IMR-90 (cell line): ENCODE measurements around the gene ESF1. TPM values are rescaled to one million over a fixed set of nuclear protein-coding genes. Genes with fewer than 3 reads are reported as not detected.

Source experiments
- ATAC-seq: fragments of 200-7000 bp; cut with Tn5 transposase; 2 replicates; pipeline ENCODE4 v1.9.1; 2020; ENCODE audit warnings: low read depth, mild to moderate bottlenecking, moderate library complexity
- Bru-seq: library from RNA; stranded (reverse); fragments of 400-500 nt; gene quantifications from one replicate; lab custom pipeline; 2021; lab: Mats Ljungman, UMichigan
- BruChase-seq, 2 experiments: library from RNA; stranded (reverse); fragments of 400-500 nt; gene quantifications; one replicate each; lab custom pipeline; 2021; lab: Mats Ljungman, UMichigan
- BruUV-seq: library from RNA; stranded (reverse); fragments of 400-500 nt; replicated peaks from 2 replicates; lab custom pipeline; 2021; lab: Mats Ljungman, UMichigan
- CTCF ChIA-PET: fragments of 300-600 bp; formaldehyde crosslinking; extraction: SDS; loops from one replicate; lab custom pipeline; 2021; ENCODE audit warnings: antibody characterized with exemption; lab: Yijun Ruan, JAX
- POLR2A ChIA-PET: fragments of 300-600 bp; sonication (Branson Sonifier 250); formaldehyde crosslinking; loops from one replicate; lab custom pipeline; 2022; ENCODE audit warnings: antibody characterized with exemption; ENCODE audit not compliant: unreplicated experiment; lab: Charles Lee
- DNase-seq: peaks from one replicate; pipeline ENCODE4 v3.0.0; 2013
- H2AFZ ChIP-seq: replicated peaks from 2 replicates; pipeline ENCODE3; 2013; ENCODE audit warnings: low read length, mild to moderate bottlenecking; ENCODE audit not compliant: poor library complexity
- H2AK5ac ChIP-seq: 2 replicates; pipeline ENCODE4 v1.6.1; 2013; ENCODE audit warnings: low read depth, low read length, inconsistent platforms
- H2AK9ac ChIP-seq: replicated peaks from 2 replicates; pipeline ENCODE3; 2013; ENCODE audit warnings: mild to moderate bottlenecking, low read depth, low read length, moderate library complexity; ENCODE audit not compliant: poor library complexity
- H2BK120ac ChIP-seq: 2 replicates; pipeline ENCODE4 v1.6.1; 2013; ENCODE audit warnings: low read depth, low read length, inconsistent platforms
- H2BK15ac ChIP-seq: 3 replicates; pipeline ENCODE4 v1.6.1; 2013; ENCODE audit warnings: low read depth, low read length, inconsistent platforms
- H2BK20ac ChIP-seq: 2 replicates; pipeline ENCODE4 v1.6.1; 2013; ENCODE audit warnings: low read depth, mild to moderate bottlenecking, inconsistent platforms, low read length, moderate library complexity
- H2BK5ac ChIP-seq: 2 replicates; pipeline ENCODE4 v1.6.1; 2013; ENCODE audit warnings: mild to moderate bottlenecking, low read depth, low read length, inconsistent platforms; ENCODE audit not compliant: poor library complexity, severe bottlenecking
- H3K14ac ChIP-seq: replicated peaks from 2 replicates; pipeline ENCODE4 v1.6.1; 2013; ENCODE audit warnings: low read depth, low read length, inconsistent platforms
- H3K18ac ChIP-seq: 2 replicates; pipeline ENCODE4 v1.6.1; 2013; ENCODE audit warnings: low read depth, low read length, control low read depth
- H3K23ac ChIP-seq: 2 replicates; pipeline ENCODE4 v1.6.1; 2013; ENCODE audit warnings: low read depth, low read length, inconsistent platforms
- H3K27ac ChIP-seq: 2 replicates; pipeline ENCODE4 v1.5.1; 2013; ENCODE audit warnings: mild to moderate bottlenecking, control low read depth, low read length; ENCODE audit not compliant: insufficient read depth
- H3K27me3 ChIP-seq: 2 replicates; pipeline ENCODE4 v1.6.1; 2013; ENCODE audit warnings: low read length; ENCODE audit not compliant: control insufficient read depth, insufficient read depth
- H3K36me3 ChIP-seq: 2 replicates; pipeline ENCODE4 v1.6.1; 2013; ENCODE audit warnings: low read length, mixed read lengths; ENCODE audit not compliant: control insufficient read depth, insufficient read depth
- H3K4ac ChIP-seq: 2 replicates; pipeline ENCODE4 v1.6.1; 2013; ENCODE audit warnings: low read depth, low read length, inconsistent platforms
- H3K4me1 ChIP-seq: 2 replicates; pipeline ENCODE4 v1.6.1; 2013; ENCODE audit warnings: low read length, mixed read lengths; ENCODE audit not compliant: control insufficient read depth, insufficient read depth
- H3K4me2 ChIP-seq: 2 replicates; pipeline ENCODE4 v1.6.1; 2013; ENCODE audit warnings: low read depth, mild to moderate bottlenecking, control low read depth, low read length, moderate library complexity
- H3K4me3 ChIP-seq: 2 replicates; pipeline ENCODE4 v1.5.1; 2013; ENCODE audit warnings: low read depth, mild to moderate bottlenecking, control low read depth, low read length, moderate library complexity; ENCODE audit not compliant: insufficient read depth
- H3K56ac ChIP-seq: 2 replicates; pipeline ENCODE4 v1.6.1; 2013; ENCODE audit warnings: low read length, inconsistent platforms; ENCODE audit not compliant: insufficient read depth; ENCODE audit errors: extremely low read depth
- H3K79me1 ChIP-seq, 2 experiments: 2 replicates each; pipeline ENCODE4 v1.6.1; 2013; ENCODE audit warnings: low read length in 2 of 2, inconsistent platforms in 1 of 2, low read depth in 1 of 2
- H3K9ac ChIP-seq: 2 replicates; pipeline ENCODE4 v1.6.1; 2013; ENCODE audit warnings: low read depth, low read length, control low read depth
- H3K9me1 ChIP-seq: 2 replicates; pipeline ENCODE4 v1.6.1; 2013; ENCODE audit warnings: low read length, inconsistent platforms; ENCODE audit not compliant: insufficient read depth
- H3K9me3 ChIP-seq: 2 replicates; pipeline ENCODE4 v1.6.1; 2013; ENCODE audit warnings: low read length; ENCODE audit not compliant: control insufficient read depth, insufficient read depth
- H4K20me1 ChIP-seq: 2 replicates; pipeline ENCODE4 v1.6.1; 2013; ENCODE audit warnings: low read length, inconsistent platforms; ENCODE audit not compliant: insufficient read depth
- H4K5ac ChIP-seq: 2 replicates; pipeline ENCODE4 v1.6.1; 2013; ENCODE audit warnings: mild to moderate bottlenecking, low read depth, low read length, control low read depth
- H4K8ac ChIP-seq, 2 experiments: 2 replicates each; pipeline ENCODE4 v1.6.1; 2013; ENCODE audit warnings: low read depth in 2 of 2, low read length in 2 of 2, control low read depth in 1 of 2, inconsistent platforms in 1 of 2
- H4K91ac ChIP-seq: 2 replicates; pipeline ENCODE4 v1.6.1; 2013; ENCODE audit warnings: low read depth, low read length, inconsistent platforms; ENCODE audit not compliant: insufficient read depth
- BHLHE40 ChIP-seq: fragments of 150-350 bp; IDR thresholded peaks from 2 replicates; pipeline ENCODE4 v1.6.1; 2016; ENCODE audit warnings: mild to moderate bottlenecking, low read depth, low read length
- CEBPB ChIP-seq: IDR thresholded peaks from 2 replicates; pipeline ENCODE4 v1.6.1; 2012; ENCODE audit warnings: low read depth, low read length, improper control_type of control experiment
- FOS ChIP-seq: fragments of 150-350 bp; IDR thresholded peaks from 2 replicates; pipeline ENCODE4 v1.6.1; 2016; ENCODE audit warnings: low read depth, low read length
- MAFK ChIP-seq: IDR thresholded peaks from 2 replicates; pipeline ENCODE4 v1.6.1; 2012; ENCODE audit warnings: low read depth, low read length, improper control_type of control experiment
- MAZ ChIP-seq: IDR thresholded peaks from 2 replicates; pipeline ENCODE4 v1.6.1; 2012; ENCODE audit warnings: low read depth, mild to moderate bottlenecking, low read length, improper control_type of control experiment, moderate library complexity, borderline replicate concordance
- MXI1 ChIP-seq: IDR thresholded peaks from 2 replicates; pipeline ENCODE4 v1.6.1; 2012; ENCODE audit warnings: low read depth, mild to moderate bottlenecking, low read length, moderate library complexity, borderline replicate concordance
- POLR2A ChIP-seq: IDR thresholded peaks from 2 replicates; pipeline ENCODE4 v1.6.1; 2012; ENCODE audit warnings: mild to moderate bottlenecking, low read depth, low read length
- RAD21 ChIP-seq: IDR thresholded peaks from 2 replicates; pipeline ENCODE4 v1.6.1; 2012; ENCODE audit warnings: low read length, improper control_type of control experiment
- USF2 ChIP-seq: fragments of 150-350 bp; IDR thresholded peaks from 2 replicates; pipeline ENCODE4 v1.6.1; 2017; ENCODE audit warnings: mild to moderate bottlenecking, antibody characterized with exemption, low read length, low read depth
- WGBS, 2 experiments: methylation state at CpG; one replicate each; pipeline versions ENCODE4 v1.1.5 to v1.1.7; 2013; ENCODE audit warnings: missing lambda C conversion rate in 2 of 2; ENCODE audit not compliant: insufficient read length in 1 of 2; ENCODE audit errors: extremely low coverage in 2 of 2; 5-methylcytosine and 5-hydroxymethylcytosine counted together
- dilution Hi-C: fragments of 300-500 bp; cut with HindIII; formaldehyde crosslinking; loops from one replicate; pipeline ENCODE4 v1.14.3; 2018; ENCODE audit warnings: low sequenced_read_pairs; ENCODE audit not compliant: unreplicated experiment
- in situ Hi-C: fragments of 300-500 bp; cut with MboI; formaldehyde crosslinking; loops from 3 replicates; pipeline ENCODE4 v1.14.3; 2019; ENCODE audit warnings: low sequenced_read_pairs, inconsistent platforms, mixed read lengths
- intact Hi-C: fragments of 100-400 bp; cut with micrococcal nuclease; formaldehyde crosslinking; loops from 2 replicates; pipeline ENCODE4 v1.10.0; 2022
- long read RNA-seq: library from polyadenylated mRNA; unstranded; transcript quantifications from one replicate; pipeline ENCODE4 v2.0.0, GENCODE V29; 2021; ENCODE audit not compliant: unreplicated experiment
- polyA plus RNA-seq, 3 experiments: library from polyadenylated mRNA; depleted of rRNA; stranded (reverse); fragments of >200 nt; gene quantifications; 2 replicates each; pipeline ENCODE4 v1.2.3, GENCODE V29; 2012; ENCODE audit warnings: low replicate concordance in 1 of 3
- total RNA-seq: library from RNA; depleted of rRNA; stranded (reverse); fragments of >200 nt; gene quantifications from 2 replicates; pipeline ENCODE4 v1.2.3, GENCODE V29; 2012; rRNA removed

Gene ESF1
- total RNA-seq: 2.7 and 5.3 TPM in 2 replicates
- polyA plus RNA-seq (2012; rRNA removed): 2.1 and 2.6 TPM in 2 replicates
- polyA plus RNA-seq (2012; cell fraction: cytosol; rRNA removed): 0.09 and 0.14 TPM in 2 replicates
- polyA plus RNA-seq (2012; cell fraction: nucleus; rRNA removed; ENCODE audit: low replicate concordance): 0.09 and 0.94 TPM in 2 replicates
- Bru-seq, nascent RNA: percentile 75 among the genes with signal in this experiment
- BruChase-seq, experiment 1, labeled RNA remaining after a 6-hour chase: percentile 62 among the genes with signal in this experiment
- BruChase-seq, experiment 2, labeled RNA remaining after a 2-hour chase: percentile 66 among the genes with signal in this experiment
- long read RNA-seq, partial matches to known transcripts: 4 of 7 reads
- long read RNA-seq, other reads (novel, unspliced or antisense): 3 of 7 reads

GRCh38 chr20:13784893-13785715 lies at the start of gene ESF1, which contains the start of gene NDUFAF5:
TSS of gene ESF1 (minus strand) at chr20:13784919. CDS start at chr20:13783140, 1,779 bp downstream.
TSS of gene NDUFAF5 (plus strand) at chr20:13785028. CDS start at chr20:13785069, 41 bp downstream.
- Histone ChIP-seq H3K14ac (peak within 1 kb of the TSS; percentile 96), H3K4me3 (peak within 1 kb of the TSS; percentile 68), H3K56ac (peak within 1 kb of the TSS; percentile 87), H4K8ac (peak within 1 kb of the TSS; percentile 50 to 84), H2AFZ (peak within 1 kb of the TSS; percentile 92), H2BK15ac (no peak within 1 kb of the TSS), H3K4me2 (peak within 1 kb of the TSS; percentile 84), H3K36me3 (peaks cover 11% of the 10 kb centered on the region), H2BK5ac (peak within 1 kb of the TSS; percentile 35), H3K18ac (peak within 1 kb of the TSS; percentile 13; the same call in 1 of the 2 replicates), H4K91ac (peak within 1 kb of the TSS; percentile 53), H3K79me1 (peaks cover 13 to 35% of the 10 kb centered on the region in 2 experiments; a peak in 3 of 4 replicates), H3K9me1 (peaks cover 3% of the 10 kb centered on the region; the same call in 1 of the 2 replicates), H3K27me3 (no peaks in the 10 kb centered on the region), H2AK5ac (peak within 1 kb of the TSS; percentile 31; the same call in 1 of the 2 replicates), H2BK20ac (no peak within 1 kb of the TSS), H4K20me1 (peaks cover 4% of the 10 kb centered on the region; the same call in 1 of the 2 replicates), H3K9ac (peak within 1 kb of the TSS; percentile 99), H4K5ac (peak within 1 kb of the TSS; percentile 65), H3K4ac (peak within 1 kb of the TSS; percentile 80), H2BK120ac (0 out of 2 replicates have a peak within 1 kb of the TSS, but pooled peaks have one; percentile 38), H3K9me3 (no peaks in the 10 kb centered on the region), H3K4me1 (peaks cover 3% of the 10 kb centered on the region), H3K27ac (peak within 1 kb of the TSS; percentile 69), H2AK9ac (peak within 1 kb of the TSS; percentile 83), H3K23ac (peak within 1 kb of the TSS; percentile 88)
- ChIA-PET POLR2A (interaction anchor here (0.6 to 1.1 kb wide), 2 partner anchors 10 to 669 kb away, joined by 3 to 13 read pairs; no protein-coding TSS in a partner anchor), CTCF (interaction anchor here (2.8 kb wide), 1 partner anchor 13 kb away, joined by 8 read pairs; no protein-coding TSS in a partner anchor)
- WGBS, 2 experiments: 0% methylated on average over 29 of the region's 54 CpGs; no CpG with 5 or more reads in 1 of the 2 experiments
- DNase-seq (peak; percentile 97), ATAC-seq (peak; percentile 97)
- intact Hi-C loops: loop anchor here (5.0 to 10.0 kb wide), 3 partner anchors 150 to 668 kb away; partner anchors contain the start of gene TASP1
- TSS peak; percentile 52 for BruUV-seq
- TF ChIP-seq BHLHE40 (peak; percentile 96), POLR2A (peak; percentile 36; the same call in 1 of the 2 replicates), USF2 (peak; percentile 99), CEBPB (no peak), MAZ (0 out of 2 replicates have a peak, but pooled peaks have one; percentile 20), MAFK (no peak), MXI1 (peak; percentile 98), RAD21 (no peak), FOS (peak; percentile 36; the same call in 1 of the 2 replicates)
- in situ Hi-C loops: no loop called here
- dilution Hi-C loops: no loop called here
